H1 (cell line): ENCODE measurements around the gene ATP1A1. TPM values are rescaled to one million over a fixed set of nuclear protein-coding genes. Genes with fewer than 3 reads are reported as not detected.
A peak's percentile ranks its signal among the peaks of the same experiment; 100 is the strongest.

ENCODE experiments used
- CTCF ChIA-PET: fragments of 300-600 bp; sonication (Branson Sonifier 250); formaldehyde crosslinking; loops from one replicate; lab custom pipeline; 2021; ENCODE audit not compliant: partially characterized antibody; lab: Charles Lee
- POLR2A ChIA-PET: fragments of 300-600 bp; sonication (Branson Sonifier 250); formaldehyde crosslinking; loops from one replicate; lab custom pipeline; 2021; ENCODE audit warnings: inconsistent platforms; ENCODE audit not compliant: partially characterized antibody; lab: Charles Lee
- DNase-seq, 2 experiments: peaks; one replicate each; pipeline versions ENCODE4 v3.0.0 to v3.0.0-alpha.2; 2010 to 2022; ENCODE audit warnings: low spot score in 2 of 2, low read depth in 1 of 2, mixed read lengths in 1 of 2
- FAIRE-seq: peaks from 2 replicates; lab custom pipeline; 2011; peaks lifted over from hg19 to GRCh38; lab: Jason Lieb, UNC
- H2AFZ ChIP-seq: 2 replicates; pipeline ENCODE4 v1.8.1; 2012; ENCODE audit warnings: low read length, inconsistent platforms
- H2AK5ac ChIP-seq: 2 replicates; pipeline ENCODE4 v1.6.1; 2013; ENCODE audit warnings: low read depth, low read length
- H2BK120ac ChIP-seq: replicated peaks from 2 replicates; pipeline ENCODE3; 2013; ENCODE audit warnings: low read depth, low read length, inconsistent platforms
- H2BK12ac ChIP-seq: 2 replicates; pipeline ENCODE4 v1.6.1; 2013; ENCODE audit warnings: low read depth, low read length
- H2BK15ac ChIP-seq: 2 replicates; pipeline ENCODE4 v1.6.1; 2013; ENCODE audit warnings: low read length
- H2BK20ac ChIP-seq: 2 replicates; pipeline ENCODE4 v1.6.1; 2013; ENCODE audit warnings: low read length
- H2BK5ac ChIP-seq: 2 replicates; pipeline ENCODE4 v1.6.1; 2013; ENCODE audit warnings: low read depth, low read length
- H3K14ac ChIP-seq: 2 replicates; pipeline ENCODE4 v1.6.1; 2013; ENCODE audit warnings: inconsistent platforms; ENCODE audit not compliant: insufficient read length
- H3K18ac ChIP-seq: 2 replicates; pipeline ENCODE4 v1.6.1; 2013; ENCODE audit warnings: low read length; ENCODE audit errors: extremely low read depth
- H3K23ac ChIP-seq: 2 replicates; pipeline ENCODE4 v1.6.1; 2013; ENCODE audit warnings: inconsistent platforms; ENCODE audit not compliant: insufficient read length
- H3K23me2 ChIP-seq: 2 replicates; pipeline ENCODE4 v1.6.1; 2013; ENCODE audit warnings: low read depth, low read length
- H3K27ac ChIP-seq: 2 replicates; pipeline ENCODE4 v1.6.1; 2011; ENCODE audit warnings: low read depth, low read length, inconsistent platforms
- H3K27me3 ChIP-seq, 4 experiments: replicated peaks in 1 of 4; 1 replicate in 1 of 4; 2 replicates in 3 of 4; pipeline versions ENCODE4 v1.6.1 to v1.8.1; 2011 to 2013; ENCODE audit warnings: low read length in 3 of 4, mild to moderate bottlenecking in 3 of 4, inconsistent platforms in 2 of 4, mixed read lengths in 2 of 4, moderate library complexity in 1 of 4; ENCODE audit not compliant: control insufficient read depth in 3 of 4, insufficient read depth in 3 of 4; ENCODE audit errors: extremely low read depth in 1 of 4
- H3K36me3 ChIP-seq, 4 experiments: 2 replicates each; pipeline versions ENCODE4 v1.6.1 to v1.8.1; 2011 to 2013; ENCODE audit warnings: mild to moderate bottlenecking in 4 of 4, low read length in 3 of 4, moderate library complexity in 2 of 4, control low read depth in 1 of 4, inconsistent platforms in 1 of 4; ENCODE audit not compliant: insufficient read depth in 4 of 4, control insufficient read depth in 2 of 4
- H3K4ac ChIP-seq: replicated peaks from 2 replicates; pipeline ENCODE3; 2013; ENCODE audit warnings: low read length, low read depth, mixed read lengths, inconsistent platforms; ENCODE audit not compliant: insufficient read length
- H3K4me1 ChIP-seq, 4 experiments: replicated peaks in 1 of 4; 1 replicate in 1 of 4; 2 replicates in 3 of 4; pipeline versions ENCODE4 v1.6.1 to v1.8.1; 2011 to 2013; ENCODE audit warnings: low read length in 3 of 4, inconsistent platforms in 2 of 4, mixed read lengths in 1 of 4; ENCODE audit not compliant: insufficient read depth in 4 of 4, control insufficient read depth in 3 of 4
- H3K4me2 ChIP-seq, 2 experiments: 2 replicates each; pipeline versions ENCODE4 v1.6.1 to v1.8.1; 2011 to 2013; ENCODE audit warnings: low read depth in 2 of 2, low read length in 2 of 2, control low read depth in 1 of 2, inconsistent platforms in 1 of 2, mild to moderate bottlenecking in 1 of 2; ENCODE audit not compliant: insufficient read depth in 1 of 2
- H3K4me3 ChIP-seq, 4 experiments: fragments of 200-600, 300-600 bp in 1 of 4; sonication (generic), shearing (Covaris generic), sonication (Bioruptor Twin) in 1 of 4; 2 replicates each; pipeline versions ENCODE4 v1.5.1 to v1.8.1; 2011 to 2016; ENCODE audit warnings: low read length in 4 of 4, low read depth in 3 of 4, control low read depth in 2 of 4, inconsistent platforms in 2 of 4, mild to moderate bottlenecking in 2 of 4, mixed read lengths in 1 of 4, moderate library complexity in 1 of 4; ENCODE audit not compliant: insufficient read depth in 2 of 4; ENCODE audit errors: extremely low read depth in 1 of 4
- H3K56ac ChIP-seq: replicated peaks from 2 replicates; pipeline ENCODE3; 2013; ENCODE audit warnings: low read depth, mild to moderate bottlenecking, mixed read lengths, low read length, inconsistent platforms; ENCODE audit not compliant: insufficient read length
- H3K79me1 ChIP-seq: 2 replicates; pipeline ENCODE4 v1.6.1; 2013; ENCODE audit warnings: low read depth, low read length, control low read depth
- H3K79me2 ChIP-seq, 2 experiments: 2 replicates each; pipeline versions ENCODE4 v1.6.1 to v1.8.1; 2012 to 2013; ENCODE audit warnings: low read length in 2 of 2, mild to moderate bottlenecking in 2 of 2, inconsistent platforms in 1 of 2; ENCODE audit not compliant: insufficient read depth in 2 of 2, control insufficient read depth in 1 of 2
- H3K9ac ChIP-seq, 4 experiments: replicated peaks in 1 of 4; 1 replicate in 1 of 4; 2 replicates in 3 of 4; pipeline versions ENCODE4 v1.6.1 to v1.8.1; 2011 to 2013; ENCODE audit warnings: low read depth in 3 of 4, low read length in 3 of 4, control low read depth in 2 of 4, mild to moderate bottlenecking in 2 of 4, moderate library complexity in 2 of 4, inconsistent platforms in 1 of 4; ENCODE audit errors: extremely low read depth in 1 of 4
- H3K9me3 ChIP-seq, 2 experiments: 2 replicates each; pipeline versions ENCODE4 v1.6.1 to v1.8.1; 2012 to 2013; ENCODE audit warnings: mild to moderate bottlenecking in 2 of 2, moderate library complexity in 2 of 2, control low read depth in 1 of 2, inconsistent platforms in 1 of 2, low read depth in 1 of 2, low read length in 1 of 2, mixed read lengths in 1 of 2; ENCODE audit not compliant: insufficient read depth in 2 of 2
- H4K20me1 ChIP-seq, 2 experiments: replicated peaks in 1 of 2; 2 replicates each; pipeline versions ENCODE3 to v1.8.1; 2011 to 2013; ENCODE audit warnings: inconsistent platforms in 2 of 2, low read length in 2 of 2, mild to moderate bottlenecking in 1 of 2; ENCODE audit not compliant: insufficient read depth in 2 of 2, control insufficient read depth in 1 of 2
- H4K5ac ChIP-seq: 2 replicates; pipeline ENCODE4 v1.6.1; 2013; ENCODE audit warnings: low read length, low read depth, mixed read lengths, inconsistent platforms; ENCODE audit not compliant: insufficient read length
- H4K8ac ChIP-seq: 2 replicates; pipeline ENCODE4 v1.8.0; 2013; ENCODE audit warnings: mild to moderate bottlenecking, moderate library complexity, low read length, inconsistent platforms; ENCODE audit not compliant: insufficient read depth; ENCODE audit errors: extremely low read depth
- H4K91ac ChIP-seq: replicated peaks from 2 replicates; pipeline ENCODE3; 2013; ENCODE audit warnings: low read length, mixed read lengths, inconsistent platforms; ENCODE audit not compliant: insufficient read length
- ASH2L ChIP-seq: fragments of 200-600, 300-600 bp; sonication (generic); IDR thresholded peaks from one replicate; pipeline ENCODE4 v1.7.1; 2017; ENCODE audit warnings: low read length
- CBX5 ChIP-seq: fragments of 300-800, 300-1000 bp; sonication (generic); IDR thresholded peaks from 2 replicates; pipeline ENCODE4 v1.7.1; 2016; ENCODE audit warnings: antibody characterized with exemption, low read length, low read depth
- GABPA ChIP-seq: IDR thresholded peaks from 2 replicates; pipeline ENCODE4 v1.6.1; 2011; ENCODE audit warnings: mild to moderate bottlenecking, low read length, moderate library complexity, borderline replicate concordance; ENCODE audit not compliant: insufficient read depth
- JUN ChIP-seq: IDR thresholded peaks from 2 replicates; pipeline ENCODE4 v1.6.1; 2011; ENCODE audit warnings: low read depth, mild to moderate bottlenecking, improper control_type of control experiment, low read length
- JUND ChIP-seq: IDR thresholded peaks from 2 replicates; pipeline ENCODE4 v1.6.1; 2011; ENCODE audit warnings: mild to moderate bottlenecking, improper control_type of control experiment, low read length
- MAFK ChIP-seq: IDR thresholded peaks from 2 replicates; pipeline ENCODE4 v1.6.1; 2012; ENCODE audit warnings: low read depth, mild to moderate bottlenecking, improper control_type of control experiment, low read length
- POLR2A ChIP-seq, 2 experiments: IDR thresholded peaks; 1 replicate in 1 of 2; 2 replicates in 1 of 2; pipeline ENCODE4 v1.6.1; 2011; ENCODE audit warnings: low read depth in 2 of 2, low read length in 2 of 2, mild to moderate bottlenecking in 2 of 2; ENCODE audit errors: control extremely low read depth in 1 of 2
- POU5F1 ChIP-seq: IDR thresholded peaks from 2 replicates; pipeline ENCODE4 v1.6.1; 2011; ENCODE audit warnings: low read depth, mild to moderate bottlenecking, low read length, moderate library complexity
- RNF2 ChIP-seq: fragments of 200-900, 300-1000 bp; sonication (generic); IDR thresholded peaks from 2 replicates; pipeline ENCODE4 v1.7.1; 2016; ENCODE audit warnings: borderline replicate concordance, low read depth, mild to moderate bottlenecking, antibody characterized with exemption, low read length; ENCODE audit not compliant: poor library complexity, severe bottlenecking; ENCODE audit errors: missing control alignments
- SP1 ChIP-seq: IDR thresholded peaks from 2 replicates; pipeline ENCODE4 v1.6.1; 2011; ENCODE audit warnings: low read depth, low read length
- SP2 ChIP-seq: IDR thresholded peaks from 2 replicates; pipeline ENCODE4 v1.6.1; 2012; ENCODE audit warnings: mild to moderate bottlenecking, low read length, inconsistent platforms
- TBP ChIP-seq: IDR thresholded peaks from 2 replicates; pipeline ENCODE4 v1.6.1; 2011; ENCODE audit warnings: low read depth, low read length, improper control_type of control experiment
- WGBS, 2 experiments: shearing (Covaris generic) in 1 of 2; methylation state at CpG; one replicate each; pipeline versions ENCODE4 v1.1.6 to v1.1.7; 2013 to 2015; ENCODE audit warnings: low lambda C conversion rate in 2 of 2, mixed read lengths in 2 of 2, inconsistent platforms in 1 of 2, low coverage in 1 of 2, missing lambda C conversion rate in 1 of 2; ENCODE audit not compliant: insufficient replicate concordance in 2 of 2, insufficient coverage in 1 of 2, insufficient read length in 1 of 2; ENCODE audit errors: extremely low coverage in 1 of 2, missing lambda C conversion rate in 1 of 2; 5-methylcytosine and 5-hydroxymethylcytosine counted together
- polyA plus RNA-seq, 7 experiments: library from polyadenylated mRNA; depleted of rRNA in 3 of 7; stranded (reverse) in 5 of 7; unstranded in 2 of 7; fragments of >200 nt in 5 of 7; fragments of 200-250 nt in 2 of 7; gene quantifications; 1 replicate in 5 of 7; 2 replicates in 1 of 7; 4 replicates in 1 of 7; pipeline versions ENCODE4 v1.2.1 to v1.2.3, GENCODE V29; 2011 to 2013; ENCODE audit warnings: missing spikeins in 2 of 7, mixed read lengths in 2 of 7
- total RNA-seq: library from RNA; stranded (reverse); fragmentation: NEBNext Ultra II Directional; extraction: Animal tissue kit (Norgen Biotek cat#: 25700); gene quantifications from 2 replicates; pipeline ENCODE4 v1.2.1, GENCODE V29; 2021
- TF ChIP-seq, protein P1 (sequence below): IDR thresholded peaks from 2 replicates; pipeline ENCODE4 v1.6.1; 2012; ENCODE audit warnings: inconsistent platforms
- TF ChIP-seq, protein P2 (sequence below): IDR thresholded peaks from 2 replicates; pipeline ENCODE4 v1.6.1; 2011; ENCODE audit warnings: low read depth, mild to moderate bottlenecking, low read length; ENCODE audit not compliant: insufficient read depth

The ATP1A1 gene
- total and polyA plus RNA-seq, 2 of the 8 experiments (the other 6 are each of a cell fraction or from before 2014, with no cell fraction given) = 222 to 325 TPM

DNA sequence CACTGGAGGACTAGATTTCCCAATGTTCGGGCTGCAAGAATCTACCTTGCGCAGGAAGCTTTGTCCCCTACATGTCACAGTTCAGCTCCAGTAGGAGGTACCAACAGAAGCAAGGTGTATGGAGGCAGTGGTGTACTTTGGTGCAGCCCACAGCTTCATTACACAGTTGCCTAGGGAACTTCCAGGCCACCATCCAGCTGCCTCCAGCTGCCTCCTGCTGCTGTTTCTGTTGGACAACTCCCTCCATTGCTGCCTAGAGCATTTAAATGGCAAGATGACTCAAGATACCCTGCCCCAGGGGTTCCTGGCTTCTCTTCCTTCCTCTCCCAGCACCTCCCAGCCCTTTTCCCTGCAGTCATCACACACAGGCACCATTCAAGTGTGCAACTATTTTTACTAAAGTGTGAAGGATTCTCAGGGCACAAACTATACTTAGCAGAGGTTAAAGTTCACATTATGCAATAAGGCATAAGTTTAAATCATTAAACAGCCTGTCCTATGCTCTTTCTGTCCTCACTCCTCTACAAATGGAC lies 39.0 kb upstream of the ATP1A1 start:
- H3K56ac ChIP-seq = no peak overlapping the region
- FAIRE-seq (no peak), DNase-seq (no peak)
- no peak overlapping the region for H4K8ac ChIP-seq
- no peaks in the 10 kb centered on the region for H4K20me1 ChIP-seq
- no peak overlapping the region for H2AK5ac ChIP-seq
- H3K4me1 ChIP-seq = peaks cover 0 to 6% (median 1%) of the 10 kb centered on the region in 4 experiments; a peak in 1 of 7 replicates
- no peak overlapping the region for H3K4ac ChIP-seq
- no peaks in the 10 kb centered on the region for H3K27me3 ChIP-seq
- no peaks in the 10 kb centered on the region for H3K9me3 ChIP-seq
- H3K23me2 ChIP-seq = no peaks in the 10 kb centered on the region
- H3K23ac ChIP-seq = no peak overlapping the region
- H3K9ac ChIP-seq = no peak overlapping the region
- no peak overlapping the region for H2BK12ac ChIP-seq
- no peak overlapping the region for H3K14ac ChIP-seq
- no peaks in the 10 kb centered on the region for H3K79me1 ChIP-seq
- no peak overlapping the region for H2BK120ac ChIP-seq
- 93% methylated on average over 2 of the region's 2 CpGs; no CpG with 5 or more reads in 1 of the 2 experiments for WGBS, 2 experiments
- POLR2A ChIA-PET = interaction anchor here (1.0 kb wide), 1 partner anchor 42 kb away, joined by 4 read pairs; no protein-coding TSS in a partner anchor
- no peak overlapping the region for H3K18ac ChIP-seq
- CTCF ChIA-PET = interaction anchor here (0.8 to 1.1 kb wide), 2 partner anchors 10 to 15 kb away, joined by 4 to 5 read pairs; no protein-coding TSS in a partner anchor
- H2BK5ac ChIP-seq = no peak overlapping the region
- no peak overlapping the region for H3K4me3 ChIP-seq
- H3K79me2 ChIP-seq = no peaks in the 10 kb centered on the region
- H3K4me2 ChIP-seq = no peak overlapping the region; a peak in 1 of 4 replicates
- no peak overlapping the region for H2BK15ac ChIP-seq
- no peak overlapping the region for H3K27ac ChIP-seq
- TF ChIP-seq GABPA = no peak
- no peak for TF ChIP-seq SP2
- no peak for TF ChIP-seq POU5F1
- no peak for TF ChIP-seq ASH2L
- no peak for TF ChIP-seq JUND
- TF ChIP-seq POLR2A (IDR thresholded peaks at IDR 0.05; ENCODE audit: control extremely low read depth in 1 of 2, low read depth in 2 of 2, low read length in 2 of 2) = no peak
- no peak for TF ChIP-seq JUN
- TF ChIP-seq TBP = no peak
- TF ChIP-seq, protein P1, sequence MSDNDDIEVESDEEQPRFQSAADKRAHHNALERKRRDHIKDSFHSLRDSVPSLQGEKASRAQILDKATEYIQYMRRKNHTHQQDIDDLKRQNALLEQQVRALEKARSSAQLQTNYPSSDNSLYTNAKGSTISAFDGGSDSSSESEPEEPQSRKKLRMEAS = no peak
- TF ChIP-seq, protein P2, sequence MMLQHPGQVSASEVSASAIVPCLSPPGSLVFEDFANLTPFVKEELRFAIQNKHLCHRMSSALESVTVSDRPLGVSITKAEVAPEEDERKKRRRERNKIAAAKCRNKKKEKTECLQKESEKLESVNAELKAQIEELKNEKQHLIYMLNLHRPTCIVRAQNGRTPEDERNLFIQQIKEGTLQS = no peak
- TF ChIP-seq MAFK = no peak
- TF ChIP-seq SP1 = no peak
- TF ChIP-seq RNF2 = no peak
- TF ChIP-seq CBX5 = no peak
- H4K91ac ChIP-seq = no peak overlapping the region
- no peaks in the 10 kb centered on the region for H3K36me3 ChIP-seq
- H2AFZ ChIP-seq = no peak overlapping the region
- no peak overlapping the region for H4K5ac ChIP-seq
- H2BK20ac ChIP-seq = peak overlapping the region; percentile 41; the same call in 1 of the 2 replicates
